ENCODE measurements around the gene GPM6B. TPM values are rescaled to one million over a fixed set of nuclear protein-coding genes. Genes with fewer than 3 reads are reported as not detected.

Gene GPM6B
- 30.8 and 36.3 TPM in 2 replicates for total RNA-seq

GRCh38 chrX:13816643-13817627, at the start of gene GPM6B:
GPM6B (minus strand) TSS chrX:13817093; CDS start chrX:13816904, 189 bp downstream.

GRCh38 chrX:13734278-13735172, 82.4 kb downstream of the GPM6B start, which contains the start of the genes OFD1 and TRAPPC2:
OFD1 (plus strand) TSS chrX:13734748; CDS start chrX:13735072, 324 bp downstream.
TRAPPC2 (minus strand) TSS chrX:13734620; CDS start chrX:13719963, 14,657 bp downstream.

Other genes starting within 250 kb of the GPM6B start
- not detected in 2 replicates for gene EGFL6, start 247.5 kb downstream of the GPM6B start, total RNA-seq
- 3.2 TPM in 2 replicates for gene TCEANC, start 164.0 kb downstream of the GPM6B start, total RNA-seq
- gene RAB9A, start 128.0 kb downstream of the GPM6B start, total RNA-seq = 22.6 and 28.7 TPM in 2 replicates
- 9.4 and 12.2 TPM in 2 replicates for gene TRAPPC2, start 82.5 kb downstream of the GPM6B start, total RNA-seq
- gene OFD1, start 82.3 kb downstream of the GPM6B start, total RNA-seq = 9.0 and 14.5 TPM in 2 replicates
- 15.6 and 17.3 TPM in 2 replicates for gene GEMIN8, start 212.8 kb upstream of the GPM6B start, total RNA-seq

Measured in aortic smooth muscle cell (primary cell).